HG02973 (cell line): ENCODE data around the gene RFNG.
A peak's percentile ranks its signal among the peaks of the same experiment; 100 is the strongest.

ENCODE experiments used
- ATAC-seq: cut with Tn5 transposase; IDR thresholded peaks from one replicate; pipeline ENCODE4 v1.9.1; 2021; ENCODE audit warnings: moderate library complexity; ENCODE audit not compliant: unreplicated experiment

RFNG gene

GRCh38 chr17:82029990-82030469 lies 21.6 kb downstream of the RFNG start:
- no peak for ATAC-seq

- ATAC-seq: no peak
Measured at GRCh38 chr17:82029391-82029790, 22.2 kb downstream of the RFNG start.

GRCh38 chr17:82028966-82029365 lies 22.6 kb downstream of the RFNG start:
- no peak for ATAC-seq

- no peak for ATAC-seq
Measured at GRCh38 chr17:82028246-82028645, 23.4 kb downstream of the RFNG start.

GRCh38 chr17:82025401-82026107 lies 26.1 kb downstream of the RFNG start:
- ATAC-seq: no peak

- ATAC-seq: no peak
Measured at GRCh38 chr17:82024859-82025258, 26.8 kb downstream of the RFNG start.

GRCh38 chr17:82023447-82024241 lies 28.0 kb downstream of the RFNG start:
- ATAC-seq: peak; percentile 8

GRCh38 chr17:82022981-82023446 lies 28.6 kb downstream of the RFNG start, which contains the start of gene LRRC45:
Gene LRRC45 (plus strand): TSS chr17:82023305. CDS start chr17:82023644, 339 bp downstream.
- peak; percentile 80 for ATAC-seq

- ATAC-seq: no peak
Measured at GRCh38 chr17:82022310-82022980, 29.2 kb downstream of the RFNG start, which contains the start of gene CENPX. Gene CENPX (minus strand): TSS chr17:82022878. CDS start chr17:82022861, 17 bp downstream.

GRCh38 chr17:82021900-82022309 lies 29.7 kb downstream of the RFNG start:
- no peak for ATAC-seq

GRCh38 chr17:82021107-82021899 lies 30.3 kb downstream of the RFNG start:
- ATAC-seq: no peak

GRCh38 chr17:82020572-82021106 lies 31.0 kb downstream of the RFNG start:
- ATAC-seq: no peak

GRCh38 chr17:82019690-82020571 lies 31.7 kb downstream of the RFNG start:
- ATAC-seq: no peak

GRCh38 chr17:82018989-82019689 lies 32.5 kb downstream of the RFNG start:
- ATAC-seq: no peak

- ATAC-seq: no peak
Measured at GRCh38 chr17:82018152-82018988, 33.2 kb downstream of the RFNG start.

- no peak for ATAC-seq
Measured at GRCh38 chr17:82017612-82018151, 33.9 kb downstream of the RFNG start.

GRCh38 chr17:82016875-82017459 lies 34.6 kb downstream of the RFNG start:
- no peak for ATAC-seq
